Measurements from ENCODE around the gene MYOCOS.
"Not testable (repeated sequence)": the region's sequence is repeated elsewhere in the genome, so short reads cannot be mapped to it uniquely, and the experiment has no call there.

The MYOCOS gene

DNA sequence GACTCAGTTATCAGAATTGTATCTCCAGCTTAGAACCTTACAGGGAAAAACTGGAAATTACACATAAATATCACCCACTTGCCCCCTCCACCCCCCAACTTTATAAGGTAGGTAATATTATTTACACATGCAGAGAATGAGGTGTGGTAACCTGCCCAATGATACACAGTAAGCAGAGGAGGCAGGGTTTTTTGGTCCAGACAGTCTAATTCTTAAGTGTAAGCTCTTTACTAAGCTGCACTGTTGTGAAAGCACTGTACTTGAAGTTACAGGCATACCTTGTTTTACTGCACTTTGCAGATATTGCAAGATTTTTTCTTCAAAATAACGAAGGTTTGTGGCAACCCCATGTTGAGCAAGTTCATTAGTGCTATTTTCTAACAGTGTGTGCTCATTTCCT lies 24.8 kb upstream of the MYOCOS start:
- no peak overlapping the region for H3K4me2 ChIP-seq (ENCODE audit: low read length)
- H3K23ac ChIP-seq (ENCODE audit: low read length), result no peak overlapping the region
- H2BK120ac ChIP-seq (ENCODE audit: insufficient read depth, low read length, poor library complexity), result no peak overlapping the region
- H3K4me1 ChIP-seq (ENCODE audit: control insufficient read depth in 1 of 2, insufficient read depth in 2 of 2, low read length in 2 of 2), result no peaks in the 10 kb centered on the region
- H3K9ac ChIP-seq (ENCODE audit: low read length), result no peak overlapping the region
- no peak overlapping the region for H4K12ac ChIP-seq (ENCODE audit: low read depth, low read length)
- peaks cover 8% of the 10 kb centered on the region in 2 experiments for H3K36me3 ChIP-seq (ENCODE audit: control insufficient read depth in 1 of 2, insufficient read depth in 2 of 2, low read length in 2 of 2)
- WGBS (ENCODE audit: extremely low coverage, insufficient coverage, insufficient read length), result no CpG with 5 or more reads among the region's 1 CpG
- H2AK5ac ChIP-seq (ENCODE audit: low read length), result no peak overlapping the region
- no peaks in the 10 kb centered on the region for H3K79me1 ChIP-seq (ENCODE audit: low read length)
- DNase-seq, result no peak
- H3K9me3 ChIP-seq (ENCODE audit: insufficient read depth, low read depth, low read length), result no peaks in the 10 kb centered on the region
- H3K4ac ChIP-seq (ENCODE audit: low read depth, low read length), result no peak overlapping the region
- no peak overlapping the region for H2BK5ac ChIP-seq (ENCODE audit: low read depth, low read length, poor library complexity)
- H2BK12ac ChIP-seq (ENCODE audit: low read length), result no peak overlapping the region
- no peak overlapping the region for H3K18ac ChIP-seq (ENCODE audit: low read length)
- H4K8ac ChIP-seq (ENCODE audit: low read depth, low read length), result no peak overlapping the region
- no peak overlapping the region for H4K91ac ChIP-seq (ENCODE audit: low read depth, low read length)
- no peak overlapping the region for H2AFZ ChIP-seq (ENCODE audit: insufficient read depth, low read length, poor library complexity)
- H3K27ac ChIP-seq (ENCODE audit: low read depth, low read length), result no peak overlapping the region
- H3K4me3 ChIP-seq (ENCODE audit: low read depth, low read length), result no peak overlapping the region
- H3K14ac ChIP-seq (ENCODE audit: low read length), result no peak overlapping the region
- no peaks in the 10 kb centered on the region for H3K79me2 ChIP-seq (ENCODE audit: control insufficient read depth, insufficient read depth, low read length, poor library complexity)
- no peaks in the 10 kb centered on the region for H3K27me3 ChIP-seq (ENCODE audit: insufficient read depth, low read length)

DNA sequence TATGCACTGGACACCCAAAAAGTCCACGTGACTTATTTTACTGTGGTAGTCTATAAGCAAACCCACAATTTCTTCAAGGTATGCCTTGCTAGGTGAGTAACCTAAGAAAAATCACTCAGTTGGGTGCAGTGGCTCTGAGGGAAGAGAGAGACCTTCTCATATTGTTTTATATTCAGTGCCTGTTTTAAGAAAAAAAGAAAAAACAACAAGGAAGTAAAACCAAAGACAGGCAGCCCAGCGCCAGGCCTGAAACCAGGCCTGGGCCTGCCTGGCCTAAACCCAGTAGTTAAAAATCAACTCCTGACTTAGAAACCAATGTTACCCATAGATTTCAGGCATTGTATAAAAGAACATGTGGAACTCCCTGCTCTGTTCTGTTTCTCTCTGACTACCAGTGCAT lies 21.7 kb upstream of the MYOCOS start:
- WGBS (ENCODE audit: extremely low coverage, insufficient coverage, insufficient read length), result no CpG with 5 or more reads among the region's 2 CpGs

DNA sequence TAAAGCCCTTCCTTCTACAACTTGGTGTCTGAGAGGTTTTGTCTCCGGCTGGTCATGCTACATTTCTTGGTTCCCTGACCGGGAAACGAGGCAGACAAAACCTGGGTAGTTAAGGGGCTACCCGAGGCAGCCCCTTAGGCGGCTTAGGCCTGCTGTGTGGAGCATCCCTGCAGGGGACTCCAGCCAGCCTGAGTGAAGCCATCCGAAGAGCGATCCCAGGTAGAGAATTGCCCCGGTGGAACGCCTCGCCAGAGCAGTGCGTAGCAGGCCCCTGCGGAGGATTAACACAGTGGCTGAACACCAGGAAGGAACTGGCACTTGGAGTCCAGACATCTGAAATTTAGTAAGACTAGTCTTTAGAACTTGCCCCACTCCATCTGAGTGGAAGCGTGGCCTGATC lies 21.2 kb upstream of the MYOCOS start:
- no CpG with 5 or more reads among the region's 13 CpGs for WGBS (ENCODE audit: extremely low coverage, insufficient coverage, insufficient read length)

More for the DNA sequence above, 21.7 kb upstream of the MYOCOS start:
- not testable (repeated sequence) for H3K4me3 ChIP-seq (ENCODE audit: low read depth, low read length); H3K23ac ChIP-seq (ENCODE audit: low read length); H4K91ac ChIP-seq (ENCODE audit: low read depth, low read length); H2AK5ac ChIP-seq (ENCODE audit: low read length); H3K79me2 ChIP-seq (ENCODE audit: control insufficient read depth, insufficient read depth, low read length, poor library complexity); H3K4ac ChIP-seq (ENCODE audit: low read depth, low read length); H3K79me1 ChIP-seq (ENCODE audit: low read length); H4K12ac ChIP-seq (ENCODE audit: low read depth, low read length); H2BK120ac ChIP-seq (ENCODE audit: insufficient read depth, low read length, poor library complexity); DNase-seq; H2AFZ ChIP-seq (ENCODE audit: insufficient read depth, low read length, poor library complexity); H3K9ac ChIP-seq (ENCODE audit: low read length); H3K14ac ChIP-seq (ENCODE audit: low read length); H3K4me1 ChIP-seq (ENCODE audit: control insufficient read depth in 1 of 2, insufficient read depth in 2 of 2, low read length in 2 of 2); H3K9me3 ChIP-seq (ENCODE audit: insufficient read depth, low read depth, low read length); H2BK12ac ChIP-seq (ENCODE audit: low read length); H3K4me2 ChIP-seq (ENCODE audit: low read length); H2BK5ac ChIP-seq (ENCODE audit: low read depth, low read length, poor library complexity); H3K18ac ChIP-seq (ENCODE audit: low read length); H4K8ac ChIP-seq (ENCODE audit: low read depth, low read length); H3K36me3 ChIP-seq (ENCODE audit: control insufficient read depth in 1 of 2, insufficient read depth in 2 of 2, low read length in 2 of 2); H3K27me3 ChIP-seq (ENCODE audit: insufficient read depth, low read length); H3K27ac ChIP-seq (ENCODE audit: low read depth, low read length)

DNA sequence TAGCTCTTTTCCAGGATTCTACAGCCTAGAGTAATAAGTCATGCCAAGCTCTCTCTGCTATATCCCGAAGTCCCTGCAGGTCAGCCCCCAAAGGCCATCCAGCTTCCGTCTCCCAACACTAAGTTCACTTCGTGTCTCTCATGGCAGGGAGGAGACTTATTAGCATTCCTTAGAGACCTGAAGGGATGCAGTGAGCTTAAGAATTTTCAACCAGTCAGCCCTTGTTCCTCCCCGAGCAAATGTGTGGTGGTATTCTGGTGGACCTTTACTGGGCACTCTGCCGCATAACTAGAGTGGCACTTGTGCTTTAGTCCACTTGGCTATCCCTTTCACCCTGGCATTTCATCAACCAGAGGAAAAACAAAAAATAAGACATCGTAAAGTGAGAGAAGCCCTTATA lies 19.0 kb upstream of the MYOCOS start:
- H4K8ac ChIP-seq (ENCODE audit: low read depth, low read length); H4K91ac ChIP-seq (ENCODE audit: low read depth, low read length); H3K4ac ChIP-seq (ENCODE audit: low read depth, low read length); H3K79me2 ChIP-seq (ENCODE audit: control insufficient read depth, insufficient read depth, low read length, poor library complexity); H3K14ac ChIP-seq (ENCODE audit: low read length); H2AFZ ChIP-seq (ENCODE audit: insufficient read depth, low read length, poor library complexity); H3K4me1 ChIP-seq (ENCODE audit: control insufficient read depth in 1 of 2, insufficient read depth in 2 of 2, low read length in 2 of 2); H3K36me3 ChIP-seq (ENCODE audit: control insufficient read depth in 1 of 2, insufficient read depth in 2 of 2, low read length in 2 of 2); DNase-seq; H3K27ac ChIP-seq (ENCODE audit: low read depth, low read length); H3K4me2 ChIP-seq (ENCODE audit: low read length); H3K9ac ChIP-seq (ENCODE audit: low read length); H3K27me3 ChIP-seq (ENCODE audit: insufficient read depth, low read length); H2BK5ac ChIP-seq (ENCODE audit: low read depth, low read length, poor library complexity); H3K18ac ChIP-seq (ENCODE audit: low read length); H4K12ac ChIP-seq (ENCODE audit: low read depth, low read length); H3K79me1 ChIP-seq (ENCODE audit: low read length); H3K23ac ChIP-seq (ENCODE audit: low read length); H2AK5ac ChIP-seq (ENCODE audit: low read length); H2BK12ac ChIP-seq (ENCODE audit: low read length); H3K9me3 ChIP-seq (ENCODE audit: insufficient read depth, low read depth, low read length); H2BK120ac ChIP-seq (ENCODE audit: insufficient read depth, low read length, poor library complexity); H3K4me3 ChIP-seq (ENCODE audit: low read depth, low read length): not testable (repeated sequence)
- WGBS (ENCODE audit: extremely low coverage, insufficient coverage, insufficient read length), result no CpG with 5 or more reads among the region's 6 CpGs

More for the DNA sequence above, 21.2 kb upstream of the MYOCOS start:
- H4K8ac ChIP-seq (ENCODE audit: low read depth, low read length), result no peak overlapping the region
- no peaks in the 10 kb centered on the region for H3K36me3 ChIP-seq (ENCODE audit: control insufficient read depth in 1 of 2, insufficient read depth in 2 of 2, low read length in 2 of 2)
- H3K9ac ChIP-seq (ENCODE audit: low read length), result no peak overlapping the region
- H2BK12ac ChIP-seq (ENCODE audit: low read length), result no peak overlapping the region
- H3K4me2 ChIP-seq (ENCODE audit: low read length), result no peak overlapping the region
- H3K79me1 ChIP-seq (ENCODE audit: low read length), result no peaks in the 10 kb centered on the region
- no peaks in the 10 kb centered on the region for H3K9me3 ChIP-seq (ENCODE audit: insufficient read depth, low read depth, low read length)
- no peaks in the 10 kb centered on the region for H3K4me1 ChIP-seq (ENCODE audit: control insufficient read depth in 1 of 2, insufficient read depth in 2 of 2, low read length in 2 of 2)
- no peak overlapping the region for H3K27ac ChIP-seq (ENCODE audit: low read depth, low read length)
- H3K18ac ChIP-seq (ENCODE audit: low read length), result no peak overlapping the region
- no peak overlapping the region for H2AFZ ChIP-seq (ENCODE audit: insufficient read depth, low read length, poor library complexity)
- H4K12ac ChIP-seq (ENCODE audit: low read depth, low read length), result no peak overlapping the region
- no peaks in the 10 kb centered on the region for H3K79me2 ChIP-seq (ENCODE audit: control insufficient read depth, insufficient read depth, low read length, poor library complexity)
- no peak for DNase-seq
- no peak overlapping the region for H3K4ac ChIP-seq (ENCODE audit: low read depth, low read length)
- H2BK120ac ChIP-seq (ENCODE audit: insufficient read depth, low read length, poor library complexity), result no peak overlapping the region
- no peaks in the 10 kb centered on the region for H3K27me3 ChIP-seq (ENCODE audit: insufficient read depth, low read length)
- no peak overlapping the region for H2AK5ac ChIP-seq (ENCODE audit: low read length)
- no peak overlapping the region for H2BK5ac ChIP-seq (ENCODE audit: low read depth, low read length, poor library complexity)
- no peak overlapping the region for H3K14ac ChIP-seq (ENCODE audit: low read length)
- no peak overlapping the region for H3K23ac ChIP-seq (ENCODE audit: low read length)
- no peak overlapping the region for H3K4me3 ChIP-seq (ENCODE audit: low read depth, low read length)
- no peak overlapping the region for H4K91ac ChIP-seq (ENCODE audit: low read depth, low read length)
